HepG2 (cell line): Measurements from ENCODE around the gene MAFB. TPM values are rescaled to one million over a fixed set of nuclear protein-coding genes. Genes with fewer than 3 reads are reported as not detected.

Experiments used
- AFF4 ChIP-seq: sonication (generic); formaldehyde crosslinking; IDR thresholded peaks from 2 replicates; pipeline ENCODE4 v1.4.0; 2020; ENCODE audit warnings: missing genetic modification reagents
- AGO2 ChIP-seq: fragments of 200-400 bp; formaldehyde crosslinking; optimal IDR thresholded peaks from 2 replicates; pipeline ENCODE3; 2017; ENCODE audit warnings: mild to moderate bottlenecking, low read depth, low read length, moderate library complexity
- FOSL2 ChIP-seq: sonication (generic); formaldehyde crosslinking; IDR thresholded peaks from 2 replicates; pipeline ENCODE4 v1.4.0; 2020; ENCODE audit warnings: missing genetic modification reagents
- GLI4 ChIP-seq: sonication (generic); formaldehyde crosslinking; IDR thresholded peaks from 2 replicates; pipeline ENCODE4 v1.5.1; 2020; ENCODE audit warnings: missing genetic modification reagents, mild to moderate bottlenecking, moderate library complexity, borderline replicate concordance
- HBP1 ChIP-seq: IDR thresholded peaks from 2 replicates; pipeline ENCODE4 v1.6.1; 2016; ENCODE audit warnings: low read depth, control low read depth
- HDAC2 ChIP-seq: sonication (generic); formaldehyde crosslinking; IDR thresholded peaks from 2 replicates; pipeline ENCODE4 v1.4.0; 2020; ENCODE audit warnings: missing genetic modification reagents
- KMT2A ChIP-seq: sonication (generic); formaldehyde crosslinking; IDR thresholded peaks from 2 replicates; pipeline ENCODE4 v1.4.0; 2020; ENCODE audit warnings: missing genetic modification reagents
- MAFF ChIP-seq: IDR thresholded peaks from 2 replicates; pipeline ENCODE4 v1.6.1; 2011; ENCODE audit warnings: low read depth, low read length, improper control_type of control experiment
- NFE2 ChIP-seq: sonication (generic); formaldehyde crosslinking; IDR thresholded peaks from 2 replicates; pipeline ENCODE4 v1.4.0; 2020; ENCODE audit warnings: missing genetic modification reagents
- NFYC ChIP-seq: IDR thresholded peaks from 2 replicates; pipeline ENCODE4 v1.6.1; 2016; ENCODE audit warnings: missing genetic modification reagents, missing compliant biosample characterization
- PHF5A ChIP-seq: IDR thresholded peaks from one replicate; pipeline ENCODE4 v1.6.1; 2018; ENCODE audit warnings: low read depth, missing genetic modification reagents; ENCODE audit not compliant: unreplicated experiment
- RBFOX2 ChIP-seq: fragments of 200-400 bp; formaldehyde crosslinking; IDR thresholded peaks from 2 replicates; pipeline ENCODE4 v1.6.1; 2017; ENCODE audit warnings: low read depth, mild to moderate bottlenecking, low read length
- RFXAP ChIP-seq: sonication (generic); formaldehyde crosslinking; IDR thresholded peaks from 2 replicates; pipeline ENCODE4 v1.4.0; 2020; ENCODE audit warnings: missing genetic modification reagents, borderline replicate concordance
- SMARCE1 ChIP-seq: fragments of 450-650 bp; IDR thresholded peaks from 2 replicates; pipeline ENCODE4 v1.6.1; 2017; ENCODE audit warnings: borderline replicate concordance
- TBL1XR1 ChIP-seq: fragments of 150-350 bp; IDR thresholded peaks from 2 replicates; pipeline ENCODE4 v1.6.1; 2014; ENCODE audit warnings: borderline replicate concordance, low read length; ENCODE audit not compliant: partially characterized antibody
- THAP8 ChIP-seq: sonication (generic); formaldehyde crosslinking; IDR thresholded peaks from 2 replicates; pipeline ENCODE4 v1.5.1; 2020; ENCODE audit warnings: missing genetic modification reagents, mild to moderate bottlenecking, borderline replicate concordance
- THYN1 ChIP-seq: sonication (generic); formaldehyde crosslinking; IDR thresholded peaks from 2 replicates; pipeline ENCODE4 v1.8.1; 2023; ENCODE audit warnings: low read depth, mild to moderate bottlenecking, moderate library complexity, missing genetic modification reagents, borderline replicate concordance
- ZMYM2 ChIP-seq: sonication (generic); formaldehyde crosslinking; IDR thresholded peaks from 2 replicates; pipeline ENCODE4 v1.8.0; 2022; ENCODE audit warnings: mild to moderate bottlenecking, missing genetic modification reagents
- ZNF3 ChIP-seq: IDR thresholded peaks from 2 replicates; pipeline ENCODE4 v1.7.0; 2017; ENCODE audit warnings: inconsistent platforms
- ZNF30 ChIP-seq: sonication (generic); formaldehyde crosslinking; IDR thresholded peaks from 2 replicates; pipeline ENCODE4 v1.5.0; 2020; ENCODE audit warnings: mild to moderate bottlenecking, missing genetic modification reagents
- polyA plus RNA-seq, 8 experiments: library from polyadenylated mRNA; depleted of rRNA in 3 of 8; stranded (reverse) in 7 of 8; unstranded in 1 of 8; fragments of >200 nt; fragmentation: Illumina TruSeq in 4 of 8; extraction: Trizol in 4 of 8; gene quantifications; 2 replicates each; pipeline versions ENCODE4 v1.2.1 to v1.2.3, GENCODE V29; 2011 to 2016; ENCODE audit warnings: low read depth in 4 of 8, missing spikeins in 1 of 8, mixed read lengths in 1 of 8; ENCODE audit not compliant: insufficient read depth in 1 of 8
- total RNA-seq, 5 experiments: library from RNA; depleted of rRNA; stranded (reverse); fragments of >200 nt; fragmentation: Illumina TruSeq; extraction: Trizol; gene quantifications; 2 replicates each; pipeline ENCODE4 v1.2.3, GENCODE V29; 2016; ENCODE audit warnings: low read depth in 1 of 5
- TF ChIP-seq, protein P1 (sequence below): sonication (generic); formaldehyde crosslinking; IDR thresholded peaks from 2 replicates; pipeline ENCODE4 v1.8.0; 2022; ENCODE audit warnings: mild to moderate bottlenecking, missing genetic modification reagents, moderate library complexity
- TF ChIP-seq, protein P2 (sequence below): sonication (generic); formaldehyde crosslinking; IDR thresholded peaks from 2 replicates; pipeline ENCODE4 v1.4.0; 2020; ENCODE audit warnings: missing genetic modification reagents

MAFB gene
- total and polyA plus RNA-seq, 2 of the 13 experiments (the other 11 are each of a cell fraction or from before 2014, with no cell fraction given), result 0.08 to 0.11 TPM

DNA sequence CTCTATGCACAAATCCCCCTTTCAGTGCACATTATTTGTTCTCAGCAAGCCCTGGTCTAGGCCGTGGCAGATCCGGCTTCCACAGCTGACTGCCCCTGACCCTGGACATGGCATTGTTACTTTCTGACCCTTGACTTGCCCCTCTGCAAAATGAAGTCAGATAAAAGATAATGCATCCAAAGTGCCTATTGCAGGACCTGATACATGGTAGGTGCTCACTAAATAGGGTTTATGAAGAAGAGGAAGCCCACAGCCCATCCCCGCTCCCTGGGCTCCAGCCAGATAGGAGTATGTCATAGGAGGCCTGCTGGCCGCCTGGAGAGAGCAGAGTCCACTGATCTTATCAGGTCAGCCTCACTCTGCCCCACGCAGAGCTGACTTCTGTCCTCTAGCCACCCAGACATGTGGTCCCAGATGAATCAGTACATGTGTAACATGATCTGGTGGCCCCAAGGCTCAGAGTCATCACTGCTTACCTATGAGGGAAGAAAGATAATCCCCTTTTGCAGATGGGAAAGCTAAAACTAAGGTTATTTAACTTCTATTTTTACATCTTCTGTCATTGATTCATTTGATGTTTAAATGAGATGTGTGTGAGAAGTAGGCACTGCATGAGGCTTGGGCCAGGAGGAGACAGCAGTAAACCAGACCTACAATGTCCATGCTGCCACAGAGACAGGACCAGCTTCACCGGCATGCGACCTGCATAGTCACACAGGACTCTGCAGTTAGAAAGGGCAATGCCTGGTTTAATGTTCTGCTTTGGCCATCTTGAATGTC, 20.4 kb downstream of the MAFB start (continued):
- no peak for TF ChIP-seq THAP8 (CRISPR knock-in tag)
- TF ChIP-seq, protein P1, sequence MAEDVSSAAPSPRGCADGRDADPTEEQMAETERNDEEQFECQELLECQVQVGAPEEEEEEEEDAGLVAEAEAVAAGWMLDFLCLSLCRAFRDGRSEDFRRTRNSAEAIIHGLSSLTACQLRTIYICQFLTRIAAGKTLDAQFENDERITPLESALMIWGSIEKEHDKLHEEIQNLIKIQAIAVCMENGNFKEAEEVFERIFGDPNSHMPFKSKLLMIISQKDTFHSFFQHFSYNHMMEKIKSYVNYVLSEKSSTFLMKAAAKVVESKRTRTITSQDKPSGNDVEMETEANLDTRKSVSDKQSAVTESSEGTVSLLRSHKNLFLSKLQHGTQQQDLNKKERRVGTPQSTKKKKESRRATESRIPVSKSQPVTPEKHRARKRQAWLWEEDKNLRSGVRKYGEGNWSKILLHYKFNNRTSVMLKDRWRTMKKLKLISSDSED, result no peak
- TF ChIP-seq RFXAP (CRISPR knock-in tag), result no peak
- no peak for TF ChIP-seq RBFOX2
- TF ChIP-seq PHF5A (CRISPR knock-in tag), result peak; percentile 37
- no peak for TF ChIP-seq AGO2
- TF ChIP-seq SMARCE1, result no peak
- no peak for TF ChIP-seq KMT2A (CRISPR knock-in tag)
- TF ChIP-seq FOSL2, result peak; percentile 95
- TF ChIP-seq HDAC2 (CRISPR knock-in tag), result peak; percentile 97
- no peak for TF ChIP-seq NFE2 (CRISPR knock-in tag)
- no peak for TF ChIP-seq AFF4
- TF ChIP-seq ZNF30, result no peak
- TF ChIP-seq MAFF, result 0 out of 2 replicates have a peak, but pooled peaks have one; percentile 17
- TF ChIP-seq HBP1, result peak; percentile 75; the same call in 1 of the 2 replicates
- no peak for TF ChIP-seq THYN1 (CRISPR knock-in tag)
- no peak for TF ChIP-seq NFYC (CRISPR knock-in tag)
- no peak; the same call in 1 of the 2 replicates for TF ChIP-seq ZNF3 (CRISPR knock-in tag)
- no peak for TF ChIP-seq ZMYM2 (CRISPR knock-in tag)
- peak; percentile 24 for TF ChIP-seq TBL1XR1
- TF ChIP-seq, protein P2, sequence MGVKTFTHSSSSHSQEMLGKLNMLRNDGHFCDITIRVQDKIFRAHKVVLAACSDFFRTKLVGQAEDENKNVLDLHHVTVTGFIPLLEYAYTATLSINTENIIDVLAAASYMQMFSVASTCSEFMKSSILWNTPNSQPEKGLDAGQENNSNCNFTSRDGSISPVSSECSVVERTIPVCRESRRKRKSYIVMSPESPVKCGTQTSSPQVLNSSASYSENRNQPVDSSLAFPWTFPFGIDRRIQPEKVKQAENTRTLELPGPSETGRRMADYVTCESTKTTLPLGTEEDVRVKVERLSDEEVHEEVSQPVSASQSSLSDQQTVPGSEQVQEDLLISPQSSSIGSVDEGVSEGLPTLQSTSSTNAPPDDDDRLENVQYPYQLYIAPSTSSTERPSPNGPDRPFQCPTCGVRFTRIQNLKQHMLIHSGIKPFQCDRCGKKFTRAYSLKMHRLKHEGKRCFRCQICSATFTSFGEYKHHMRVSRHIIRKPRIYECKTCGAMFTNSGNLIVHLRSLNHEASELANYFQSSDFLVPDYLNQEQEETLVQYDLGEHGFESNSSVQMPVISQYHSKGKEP (CRISPR knock-in tag), result no peak
- TF ChIP-seq GLI4 (CRISPR knock-in tag), result no peak
